ENCODE results near the gene DPP4.

The DPP4 gene

DNA sequence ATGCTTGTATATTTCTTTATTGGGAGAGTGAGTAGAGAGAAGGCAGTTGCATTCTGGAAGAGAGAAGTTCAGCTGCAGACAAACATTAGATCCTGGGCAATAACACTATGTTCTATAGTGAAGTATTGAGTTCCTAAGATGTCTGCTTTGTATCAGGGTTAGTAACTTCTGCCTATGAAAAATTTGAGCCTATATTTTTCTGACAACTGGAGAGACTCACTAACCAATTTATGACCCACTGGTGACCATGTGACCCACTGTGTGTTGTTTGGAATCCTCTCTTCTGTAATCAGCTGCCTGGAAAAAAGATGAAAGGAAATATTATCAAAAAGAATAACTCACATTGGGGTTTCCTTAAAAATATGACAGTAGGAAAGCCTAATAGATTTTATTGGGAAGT is 35.3 kb downstream of the DPP4 start:
- DNase-seq, result no peak
- in situ Hi-C loops (cut with HindIII; ENCODE audit: low pct_ligation_motif_present, low sequenced_read_pairs), result no loop called here
- Histone ChIP-seq H3K27me3 (replicated peaks) (no peaks in the 10 kb centered on the region), H3K36me3 (replicated peaks) (no peaks in the 10 kb centered on the region), H3K4me3 (ENCODE audit: low read depth, low read length) (no peak overlapping the region), H3K27ac (no peak overlapping the region)
- TF ChIP-seq, protein P1, sequence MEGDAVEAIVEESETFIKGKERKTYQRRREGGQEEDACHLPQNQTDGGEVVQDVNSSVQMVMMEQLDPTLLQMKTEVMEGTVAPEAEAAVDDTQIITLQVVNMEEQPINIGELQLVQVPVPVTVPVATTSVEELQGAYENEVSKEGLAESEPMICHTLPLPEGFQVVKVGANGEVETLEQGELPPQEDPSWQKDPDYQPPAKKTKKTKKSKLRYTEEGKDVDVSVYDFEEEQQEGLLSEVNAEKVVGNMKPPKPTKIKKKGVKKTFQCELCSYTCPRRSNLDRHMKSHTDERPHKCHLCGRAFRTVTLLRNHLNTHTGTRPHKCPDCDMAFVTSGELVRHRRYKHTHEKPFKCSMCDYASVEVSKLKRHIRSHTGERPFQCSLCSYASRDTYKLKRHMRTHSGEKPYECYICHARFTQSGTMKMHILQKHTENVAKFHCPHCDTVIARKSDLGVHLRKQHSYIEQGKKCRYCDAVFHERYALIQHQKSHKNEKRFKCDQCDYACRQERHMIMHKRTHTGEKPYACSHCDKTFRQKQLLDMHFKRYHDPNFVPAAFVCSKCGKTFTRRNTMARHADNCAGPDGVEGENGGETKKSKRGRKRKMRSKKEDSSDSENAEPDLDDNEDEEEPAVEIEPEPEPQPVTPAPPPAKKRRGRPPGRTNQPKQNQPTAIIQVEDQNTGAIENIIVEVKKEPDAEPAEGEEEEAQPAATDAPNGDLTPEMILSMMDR (IDR thresholded peaks at IDR 0.05; ENCODE audit: low read depth, low read length, missing control alignments), result no peak

DNA sequence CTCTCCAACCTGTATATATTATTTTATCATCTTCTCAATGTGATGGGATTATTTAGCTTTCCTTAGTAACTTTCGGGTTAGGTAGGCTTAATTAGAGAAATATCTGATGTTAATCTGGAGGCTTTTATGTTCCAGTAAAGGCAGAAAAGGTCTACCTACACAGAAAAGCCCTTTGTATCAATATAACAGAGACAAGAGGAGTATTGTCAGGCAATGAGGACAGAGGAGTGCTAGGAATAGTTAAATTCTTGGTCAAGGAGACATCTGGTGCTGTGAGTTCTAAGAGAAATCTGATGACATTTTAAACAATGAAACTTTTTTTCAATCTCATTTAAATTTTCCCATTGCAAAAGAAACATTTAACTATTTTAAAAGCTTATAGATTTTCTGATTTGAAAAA is 36.1 kb downstream of the DPP4 start:
- TF ChIP-seq, protein P1 (IDR thresholded peaks at IDR 0.05; ENCODE audit: low read depth, low read length, missing control alignments), result no peak
- in situ Hi-C loops (cut with HindIII; ENCODE audit: low pct_ligation_motif_present, low sequenced_read_pairs), result no loop called here
- no peak for DNase-seq
- H3K36me3 ChIP-seq (replicated peaks), result no peaks in the 10 kb centered on the region
- no peak overlapping the region for H3K27ac ChIP-seq
- H3K27me3 ChIP-seq (replicated peaks), result no peaks in the 10 kb centered on the region
- no peak overlapping the region for H3K4me3 ChIP-seq (ENCODE audit: low read depth, low read length)

DNA sequence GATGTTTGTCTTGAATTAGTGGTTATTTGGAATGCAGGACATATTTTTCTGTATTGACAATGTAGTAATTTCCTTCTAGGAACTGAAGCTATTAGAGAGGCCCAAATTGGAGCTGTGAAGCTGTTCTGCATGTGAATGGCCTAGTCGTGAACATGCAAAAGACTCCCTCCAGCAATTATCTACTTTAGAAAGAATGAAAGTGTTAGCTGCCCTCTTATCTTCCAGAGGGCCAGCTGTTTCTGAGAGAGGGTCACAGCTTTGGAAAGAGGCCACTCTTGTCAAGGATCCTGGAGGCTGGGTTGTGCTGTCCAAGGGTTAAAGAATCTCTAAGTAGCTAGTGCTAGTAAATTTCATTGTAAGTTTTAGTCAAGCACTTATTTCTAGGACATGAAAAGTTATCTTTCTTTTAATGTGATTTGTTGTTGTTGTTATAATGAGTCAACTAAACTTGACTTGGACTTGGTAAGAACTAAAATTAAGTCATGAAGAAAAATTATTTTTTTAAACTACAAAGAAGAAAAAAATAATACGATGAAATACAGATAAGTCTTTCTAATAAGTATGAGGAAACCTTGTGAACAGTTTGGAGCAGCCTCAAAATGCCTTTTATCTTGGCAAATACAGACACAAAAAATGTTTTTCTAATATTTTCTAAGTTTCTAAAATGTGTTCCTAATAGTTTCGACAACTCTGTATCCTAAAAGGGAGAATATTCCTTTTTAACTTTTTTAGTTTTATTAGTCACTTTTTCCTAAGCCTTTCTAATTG is 36.8 kb downstream of the DPP4 start:
- Histone ChIP-seq H3K4me3 (ENCODE audit: low read depth, low read length) (no peak overlapping the region), H3K36me3 (replicated peaks) (no peaks in the 10 kb centered on the region), H3K27ac (no peak overlapping the region), H3K27me3 (replicated peaks) (no peaks in the 10 kb centered on the region)
- in situ Hi-C loops (cut with HindIII; ENCODE audit: low pct_ligation_motif_present, low sequenced_read_pairs), result no loop called here
- TF ChIP-seq, protein P1 (IDR thresholded peaks at IDR 0.05; ENCODE audit: low read depth, low read length, missing control alignments), result no peak
- DNase-seq, result no peak

DNA sequence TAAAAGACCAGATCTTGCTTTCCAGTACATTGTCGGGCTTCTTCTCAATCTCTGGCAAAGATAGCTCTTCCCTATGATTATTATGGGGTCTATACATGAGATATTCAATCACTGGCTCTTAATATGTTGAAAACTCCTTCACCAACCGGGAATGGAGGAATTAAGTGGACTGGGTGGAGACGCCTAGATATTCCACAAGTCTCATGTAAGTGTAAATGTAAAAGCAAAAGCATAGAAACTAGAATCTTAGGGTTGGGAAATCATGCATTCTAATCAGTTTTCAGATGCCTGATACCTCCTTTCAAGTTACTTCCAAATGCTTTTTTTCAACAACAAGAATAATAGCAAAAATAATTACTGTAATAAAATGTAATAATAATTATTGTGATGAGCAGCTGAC is 38.0 kb downstream of the DPP4 start:
- in situ Hi-C loops (cut with HindIII; ENCODE audit: low pct_ligation_motif_present, low sequenced_read_pairs), result no loop called here
- TF ChIP-seq, protein P1 (IDR thresholded peaks at IDR 0.05; ENCODE audit: low read depth, low read length, missing control alignments), result no peak
- H3K36me3 ChIP-seq (replicated peaks), result no peaks in the 10 kb centered on the region
- DNase-seq, result no peak
- H3K4me3 ChIP-seq (ENCODE audit: low read depth, low read length), result no peak overlapping the region
- no peaks in the 10 kb centered on the region for H3K27me3 ChIP-seq (replicated peaks)
- H3K27ac ChIP-seq, result no peak overlapping the region

DNA sequence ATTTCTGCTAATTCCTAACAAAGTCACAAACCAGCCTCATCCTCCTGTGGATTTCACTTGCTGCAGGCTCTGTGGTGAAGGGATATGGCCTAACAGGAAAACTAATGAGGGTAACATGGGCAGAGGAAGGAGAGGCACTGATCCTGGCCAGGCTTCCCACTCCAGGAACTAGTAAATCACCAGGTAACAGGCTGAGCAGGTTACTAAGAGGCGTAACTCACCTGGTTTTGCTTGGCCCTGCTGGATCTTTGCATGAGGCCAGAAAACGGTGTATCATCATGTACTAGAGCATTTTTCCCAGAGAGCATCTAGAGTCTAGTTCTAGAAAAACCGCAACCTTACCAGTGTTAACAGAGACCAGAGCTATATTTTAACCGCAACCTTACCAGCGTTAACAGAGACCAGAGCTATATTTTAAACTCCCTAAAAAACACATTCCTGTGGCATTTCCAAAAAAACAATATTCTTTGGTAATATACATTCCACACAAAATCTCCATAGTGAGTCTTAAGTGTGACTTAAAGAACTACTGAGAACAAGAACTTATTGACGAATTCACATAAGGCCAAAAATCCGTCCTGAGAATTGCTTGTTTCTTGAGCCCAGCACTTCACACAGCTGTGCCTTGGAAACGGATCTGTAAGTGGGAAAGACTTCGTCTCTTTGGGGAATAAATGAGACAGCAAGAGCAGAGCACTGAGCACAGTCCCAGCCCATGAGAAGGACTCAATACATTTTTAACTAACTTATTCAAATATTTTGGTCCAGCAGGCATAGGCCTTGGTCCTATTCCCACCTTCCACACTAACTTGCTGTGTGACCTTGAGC is 43.4 kb downstream of the DPP4 start:
- Histone ChIP-seq H3K27ac (no peak overlapping the region), H3K4me3 (ENCODE audit: low read depth, low read length) (no peak overlapping the region), H3K27me3 (replicated peaks) (no peaks in the 10 kb centered on the region), H3K36me3 (replicated peaks) (no peaks in the 10 kb centered on the region)
- in situ Hi-C loops (cut with HindIII; ENCODE audit: low pct_ligation_motif_present, low sequenced_read_pairs), result no loop called here
- TF ChIP-seq, protein P1 (IDR thresholded peaks at IDR 0.05; ENCODE audit: low read depth, low read length, missing control alignments), result no peak
- DNase-seq, result no peak
